GM18858 (cell line): Measurements from ENCODE around the gene TOMM70.

Experiments used
- ATAC-seq: cut with Tn5 transposase; IDR thresholded peaks from one replicate; pipeline ENCODE4 v1.9.1; 2021; ENCODE audit not compliant: unreplicated experiment

TOMM70 gene

DNA sequence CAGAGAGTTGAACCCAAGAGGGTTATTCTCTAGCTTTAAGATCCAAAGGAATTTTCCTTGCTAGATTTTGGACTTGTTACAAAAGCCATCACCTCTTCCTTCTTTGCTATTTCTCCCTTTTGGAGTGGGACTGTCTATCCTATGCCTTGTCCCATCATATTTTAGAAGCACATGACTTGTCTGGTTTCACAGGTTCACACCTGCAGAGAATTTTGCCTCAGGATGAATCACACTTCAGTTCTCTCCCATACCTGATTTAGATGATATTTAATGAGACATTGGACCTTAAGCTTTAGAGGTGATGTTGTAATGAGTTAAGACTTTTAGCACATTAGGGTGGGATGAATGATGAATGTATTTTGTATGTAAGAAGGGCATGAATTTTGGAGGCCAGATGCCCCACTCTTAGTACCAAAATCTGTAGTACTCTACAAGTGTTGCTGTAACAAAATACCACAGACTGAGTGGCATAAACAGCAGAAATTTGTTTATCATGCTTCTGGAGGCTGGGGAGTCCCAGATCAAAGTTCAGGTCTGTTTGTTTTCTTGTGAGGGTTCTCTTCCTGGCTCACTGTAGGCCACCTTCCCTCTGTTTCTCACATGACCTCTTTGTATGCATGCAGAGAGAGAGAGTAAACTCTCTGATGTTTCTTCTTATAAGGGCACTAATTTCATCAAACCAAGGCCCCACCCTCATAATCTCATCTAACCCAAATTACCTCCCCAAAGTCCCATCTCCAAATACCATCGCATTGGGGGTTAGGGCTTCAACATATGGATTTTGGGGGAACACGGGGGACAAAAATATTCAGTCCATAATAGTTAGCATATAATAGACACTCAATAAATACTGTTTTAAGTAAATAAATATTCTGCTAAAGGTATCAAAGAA is 10.4 kb upstream of the TOMM70 start:
- no peak for ATAC-seq

- no peak for ATAC-seq
These were observed 7.2 kb upstream of the TOMM70 start for GRCh38 chr3:100407977-100408532.

GRCh38 chr3:100407164-100407563 is 6.3 kb upstream of the TOMM70 start:
- no peak for ATAC-seq

DNA sequence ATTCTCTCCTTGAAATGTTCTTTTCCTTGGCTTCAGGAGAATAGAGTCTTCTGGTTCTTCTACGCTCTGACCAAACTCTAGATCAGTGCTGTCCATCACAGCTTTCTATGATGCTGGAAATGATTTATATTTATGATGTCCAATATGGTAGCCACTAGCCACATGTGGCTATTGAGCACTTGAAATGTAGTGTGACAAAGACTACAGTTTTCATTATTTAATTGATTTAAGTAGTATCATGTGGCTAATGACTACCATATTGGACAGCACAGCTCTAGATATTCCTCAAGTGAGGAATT is 3.3 kb upstream of the TOMM70 start:
- ATAC-seq, result no peak

- ATAC-seq, result no peak
These were observed 2.7 kb upstream of the TOMM70 start for GRCh38 chr3:100403362-100404249.

- ATAC-seq, result no peak
These were observed 2.0 kb upstream of the TOMM70 start for GRCh38 chr3:100402891-100403290.

- no peak for ATAC-seq
These were observed 1.4 kb upstream of the TOMM70 start for GRCh38 chr3:100402256-100402655.

DNA sequence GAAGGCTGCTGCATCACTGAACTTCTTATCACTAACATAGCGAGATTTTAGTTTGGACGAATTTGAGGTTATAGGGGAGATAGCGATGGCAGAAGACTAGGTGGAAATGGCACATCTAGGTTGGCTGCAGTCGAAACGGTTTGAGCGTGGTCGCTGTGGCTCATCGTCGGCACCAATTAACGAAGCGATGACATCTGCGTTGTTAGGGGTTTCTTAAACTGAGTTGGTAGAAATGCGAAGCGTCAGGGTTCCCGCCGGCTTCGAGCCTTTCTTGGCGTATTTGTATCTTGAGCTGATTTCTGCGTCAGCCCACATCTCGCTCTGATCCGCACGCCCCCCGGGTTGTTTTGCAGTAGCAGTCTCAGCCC is 769 bp upstream of the TOMM70 start:
- peak; percentile 8 for ATAC-seq

GRCh38 chr3:100400419-100400779 is 490 bp downstream of the TOMM70 start:
- no peak for ATAC-seq

DNA sequence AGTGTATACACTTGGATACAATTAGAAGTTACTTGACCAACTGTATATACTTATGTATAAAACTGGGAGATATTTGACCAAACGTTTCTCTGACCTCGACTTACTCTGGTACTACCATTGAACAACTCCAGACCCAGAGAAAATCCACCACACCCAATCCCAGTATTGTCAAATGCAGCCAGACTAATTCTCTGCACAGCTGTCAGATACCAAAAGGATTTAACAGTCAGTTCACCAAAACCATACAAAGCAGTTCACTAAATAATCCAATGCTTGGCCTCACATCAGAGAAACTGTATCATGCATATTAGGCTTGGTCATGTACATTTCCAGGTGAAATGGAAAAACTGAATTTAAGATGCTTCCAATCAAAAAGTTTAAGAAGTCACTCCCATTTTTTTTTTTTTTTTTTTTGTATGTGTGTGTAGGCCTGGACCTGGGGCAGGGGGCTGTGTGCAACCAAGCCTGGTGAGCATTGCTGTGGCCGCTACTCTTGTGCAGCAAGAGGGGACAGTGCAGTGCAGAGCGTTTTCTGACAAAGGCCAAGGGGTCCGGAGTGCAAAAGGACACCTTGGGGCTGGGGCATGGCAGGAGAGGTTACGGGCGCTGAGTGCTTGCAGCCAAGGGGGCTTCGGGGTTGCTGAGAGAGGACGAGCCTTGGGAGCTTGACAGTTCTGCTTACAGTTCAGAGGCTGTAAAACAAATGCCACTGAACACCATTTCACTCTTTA is 1.4 kb downstream of the TOMM70 start:
- ATAC-seq, result no peak

- ATAC-seq, result no peak
These were observed 3.9 kb downstream of the TOMM70 start for GRCh38 chr3:100396967-100397366.

GRCh38 chr3:100395679-100396431 is 5.0 kb downstream of the TOMM70 start:
- no peak for ATAC-seq

DNA sequence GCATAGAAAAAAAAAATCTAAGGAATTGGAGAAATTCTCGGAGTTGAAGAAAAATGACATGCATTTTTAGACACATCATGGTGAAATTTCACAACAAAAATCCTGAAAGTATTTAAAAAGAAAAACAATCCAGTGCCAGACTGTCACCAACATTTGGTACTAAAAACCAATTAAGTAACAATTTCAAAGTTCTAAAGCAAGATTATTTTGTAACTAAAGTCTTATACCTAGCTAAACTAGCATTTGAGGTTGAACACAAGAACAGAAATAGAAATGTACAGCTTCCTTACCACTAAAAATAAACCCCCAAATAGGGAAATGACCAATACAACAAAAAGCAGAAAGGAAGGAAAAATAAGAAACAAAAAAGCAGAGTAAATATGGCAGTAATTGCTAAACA is 11.9 kb downstream of the TOMM70 start:
- ATAC-seq, result no peak

DNA sequence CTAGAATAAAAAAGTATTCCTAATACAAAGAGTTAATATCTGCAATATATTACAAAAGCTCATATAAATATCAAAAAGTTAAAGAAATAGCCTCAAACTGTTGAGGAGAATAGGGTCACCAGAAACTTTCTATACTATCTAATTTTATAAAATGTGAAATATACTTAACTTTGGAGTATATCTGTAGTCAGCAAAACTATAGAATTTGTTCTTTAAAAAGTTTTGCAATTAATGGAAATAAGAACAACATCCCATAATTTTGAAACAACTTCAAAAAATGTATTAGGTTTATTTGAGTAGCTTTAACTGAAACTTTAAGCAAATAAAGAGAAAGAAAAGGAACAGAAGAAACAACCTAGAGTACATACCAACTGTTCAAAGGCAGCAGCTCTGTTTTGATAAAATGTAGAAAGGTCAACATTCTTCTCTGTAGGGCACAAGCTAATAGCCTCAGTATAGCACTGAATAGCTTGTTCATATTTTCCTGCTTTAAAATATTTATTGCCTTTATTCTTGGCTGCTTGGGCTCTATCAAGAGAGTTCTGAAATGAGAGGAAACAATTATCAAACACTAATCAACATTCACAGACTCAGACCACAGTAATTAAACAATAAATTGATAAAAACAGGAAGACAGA is 14.3 kb downstream of the TOMM70 start:
- no peak for ATAC-seq

- ATAC-seq, result no peak
These were observed 16.0 kb downstream of the TOMM70 start for GRCh38 chr3:100384733-100385525.

DNA sequence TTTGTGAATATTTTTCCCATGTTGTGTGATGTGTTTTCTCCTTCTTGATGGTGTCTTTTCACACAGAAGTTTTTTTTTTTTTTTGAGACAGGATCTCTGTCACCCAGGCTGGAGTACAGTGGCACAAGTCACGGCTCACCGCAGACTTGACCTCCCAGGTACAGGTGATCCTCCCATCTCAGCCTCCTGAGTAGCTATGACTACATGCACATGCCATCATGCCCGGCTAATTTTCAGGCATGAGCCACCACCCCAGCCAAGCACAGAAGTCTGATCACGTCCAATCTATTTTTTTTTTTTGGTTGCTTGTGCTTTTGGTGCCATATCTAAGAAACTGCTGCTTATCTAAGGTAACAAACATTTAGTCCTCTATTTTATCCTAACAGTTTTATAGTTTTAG is 24.6 kb downstream of the TOMM70 start:
- no peak for ATAC-seq

DNA sequence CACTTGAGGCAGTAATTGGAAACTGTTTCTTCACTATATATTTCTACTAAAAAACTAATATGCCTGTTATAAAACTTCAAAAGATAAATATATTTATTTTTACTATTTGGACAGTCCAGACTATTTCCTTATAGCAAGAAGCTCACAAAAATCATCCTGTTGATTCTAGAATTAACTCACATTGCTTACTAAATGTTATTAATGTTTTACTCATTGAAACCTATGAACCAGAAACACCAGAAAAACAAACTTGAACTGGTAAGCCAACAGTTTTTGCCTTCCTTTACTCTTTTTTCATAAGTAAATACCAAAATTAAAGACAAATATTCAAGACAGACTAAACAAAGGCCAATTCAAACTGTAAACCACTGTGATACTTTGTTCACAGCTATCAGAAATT is 26.4 kb downstream of the TOMM70 start:
- ATAC-seq, result no peak

DNA sequence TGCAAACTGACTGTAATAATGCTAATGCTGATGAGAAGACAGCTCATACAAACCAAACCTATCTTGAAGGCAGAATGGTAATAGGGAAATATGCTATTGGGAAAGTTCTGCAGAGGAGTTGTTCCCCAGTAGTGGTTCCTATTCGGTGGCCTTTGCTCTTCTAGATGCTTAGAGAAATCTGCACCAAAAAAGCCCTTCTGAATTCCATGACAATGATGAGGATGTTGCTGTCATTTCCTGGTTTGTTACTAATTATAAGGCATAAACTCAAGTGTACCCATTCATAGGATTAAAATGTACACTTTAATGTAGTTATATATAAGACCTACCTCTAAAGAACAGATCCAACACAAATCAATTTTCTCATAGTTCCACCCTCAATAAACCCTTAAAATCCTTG is 30.1 kb downstream of the TOMM70 start:
- ATAC-seq, result no peak

- no peak for ATAC-seq
These were observed 32.4 kb downstream of the TOMM70 start for GRCh38 chr3:100368441-100368840.
